MG63 (cell line): ENCODE data around the gene ZNF768. TPM values are rescaled to one million over a fixed set of nuclear protein-coding genes. Genes with fewer than 3 reads are reported as not detected.
"Not testable (repeated sequence)": the region's sequence is repeated elsewhere in the genome, so short reads cannot be mapped to it uniquely, and the experiment has no call there.

Experiments used
- DNase-seq: peaks from one replicate; pipeline ENCODE4 v3.0.0-alpha.2; 2020
- H3K27me3 ChIP-seq: fragments of 250-450 bp; sonication (Bioruptor Pico); 2 replicates; pipeline ENCODE4 v1.5.1; 2020; ENCODE audit warnings: mild to moderate bottlenecking, moderate library complexity
- H3K36me3 ChIP-seq: fragments of 250-450 bp; sonication (Bioruptor Pico); 2 replicates; pipeline ENCODE4 v1.5.1; 2020; ENCODE audit warnings: mild to moderate bottlenecking, moderate library complexity
- H3K4me3 ChIP-seq: fragments of 250-450 bp; sonication (Bioruptor Pico); 2 replicates; pipeline ENCODE4 v1.5.1; 2020; ENCODE audit warnings: mild to moderate bottlenecking, moderate library complexity
- H3K9me3 ChIP-seq: fragments of 250-450 bp; sonication (Bioruptor Pico); 2 replicates; pipeline ENCODE4 v1.5.1; 2020; ENCODE audit warnings: mild to moderate bottlenecking, moderate library complexity
- total RNA-seq: library from RNA; depleted of rRNA; stranded (reverse); fragments of >200 nt; shearing (Covaris generic); gene quantifications from 2 replicates; pipeline ENCODE4 v1.2.3, GENCODE V29; 2014; ENCODE audit warnings: low replicate concordance

The ZNF768 gene
- total RNA-seq, 1 experiment from 2014 or later: 72.9 TPM

GRCh38 chr16:30539000-30539964 lies 12.9 kb upstream of the ZNF768 start:
- DNase-seq: no peak
- peaks cover 5% of the 10 kb centered on the region for H3K36me3 ChIP-seq
- H3K4me3 ChIP-seq: no peak overlapping the region
- no peaks in the 10 kb centered on the region for H3K9me3 ChIP-seq
- no peaks in the 10 kb centered on the region for H3K27me3 ChIP-seq

- H3K9me3 ChIP-seq, H3K27me3 ChIP-seq, H3K4me3 ChIP-seq, DNase-seq: not testable (repeated sequence)
- peaks cover 24% of the 10 kb centered on the region for H3K36me3 ChIP-seq
Measured at GRCh38 chr16:30536391-30537024, 10.1 kb upstream of the ZNF768 start.

DNA sequence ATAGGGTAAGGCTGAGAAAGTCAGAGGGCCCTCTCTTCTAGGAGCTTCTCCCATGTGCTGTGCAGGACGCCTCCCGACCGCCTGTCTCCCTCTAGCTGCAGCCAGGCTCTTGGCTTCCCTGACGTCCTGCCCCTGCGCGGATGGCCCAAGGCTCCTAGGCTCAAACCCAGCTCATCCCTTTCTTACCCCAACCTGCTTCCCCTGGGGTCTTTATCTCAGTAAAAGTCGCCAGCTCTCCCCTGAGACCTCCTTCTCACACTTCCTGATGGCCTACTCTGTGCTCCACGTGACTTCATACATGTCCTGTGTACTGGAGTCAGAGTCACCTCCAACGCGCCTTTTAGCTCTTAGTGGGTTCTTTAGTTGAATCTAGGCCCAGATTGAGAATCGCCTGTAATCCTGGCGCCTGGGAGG lies 9.4 kb upstream of the ZNF768 start:
- no peaks in the 10 kb centered on the region for H3K9me3 ChIP-seq
- H3K36me3 ChIP-seq: peaks cover 31% of the 10 kb centered on the region
- peak overlapping the region; percentile 68 for H3K4me3 ChIP-seq
- H3K27me3 ChIP-seq: no peaks in the 10 kb centered on the region
- peak; percentile 84 for DNase-seq

DNA sequence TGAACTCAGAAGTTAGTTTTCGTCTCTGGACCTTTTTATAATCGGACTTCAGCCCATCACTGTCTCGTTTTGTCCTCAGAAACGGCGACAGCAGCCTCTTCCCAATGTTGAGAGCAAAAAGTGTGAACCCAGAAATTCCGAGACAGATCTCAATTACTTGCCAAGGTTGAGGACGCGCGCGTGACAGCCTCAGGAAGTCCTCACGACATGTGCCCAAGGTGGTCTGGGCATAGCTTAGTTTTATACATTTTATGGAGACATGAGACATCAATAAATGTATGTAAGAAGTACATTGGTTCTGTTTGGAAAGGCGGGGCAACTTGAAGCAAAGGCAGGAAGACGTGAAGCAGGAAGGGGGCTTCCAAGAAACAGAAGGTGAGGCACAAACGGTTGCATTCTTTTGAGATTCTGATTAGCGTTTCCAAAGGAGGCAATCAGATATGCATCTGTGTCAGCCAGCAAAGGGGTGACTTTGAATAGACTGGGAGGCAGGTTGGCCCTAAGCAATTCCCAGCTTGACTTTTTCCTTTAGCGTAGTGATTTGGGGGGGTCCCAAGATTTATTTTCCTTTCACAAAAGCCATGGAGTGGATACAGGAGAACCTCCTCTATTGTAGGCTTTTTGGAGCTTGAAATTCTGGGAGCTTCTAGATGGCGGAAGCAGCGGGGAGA lies 8.9 kb upstream of the ZNF768 start:
- no peak for DNase-seq
- Histone ChIP-seq H3K9me3 (no peaks in the 10 kb centered on the region), H3K4me3 (peak overlapping the region; percentile 68), H3K36me3 (peaks cover 33% of the 10 kb centered on the region), H3K27me3 (no peaks in the 10 kb centered on the region)

DNA sequence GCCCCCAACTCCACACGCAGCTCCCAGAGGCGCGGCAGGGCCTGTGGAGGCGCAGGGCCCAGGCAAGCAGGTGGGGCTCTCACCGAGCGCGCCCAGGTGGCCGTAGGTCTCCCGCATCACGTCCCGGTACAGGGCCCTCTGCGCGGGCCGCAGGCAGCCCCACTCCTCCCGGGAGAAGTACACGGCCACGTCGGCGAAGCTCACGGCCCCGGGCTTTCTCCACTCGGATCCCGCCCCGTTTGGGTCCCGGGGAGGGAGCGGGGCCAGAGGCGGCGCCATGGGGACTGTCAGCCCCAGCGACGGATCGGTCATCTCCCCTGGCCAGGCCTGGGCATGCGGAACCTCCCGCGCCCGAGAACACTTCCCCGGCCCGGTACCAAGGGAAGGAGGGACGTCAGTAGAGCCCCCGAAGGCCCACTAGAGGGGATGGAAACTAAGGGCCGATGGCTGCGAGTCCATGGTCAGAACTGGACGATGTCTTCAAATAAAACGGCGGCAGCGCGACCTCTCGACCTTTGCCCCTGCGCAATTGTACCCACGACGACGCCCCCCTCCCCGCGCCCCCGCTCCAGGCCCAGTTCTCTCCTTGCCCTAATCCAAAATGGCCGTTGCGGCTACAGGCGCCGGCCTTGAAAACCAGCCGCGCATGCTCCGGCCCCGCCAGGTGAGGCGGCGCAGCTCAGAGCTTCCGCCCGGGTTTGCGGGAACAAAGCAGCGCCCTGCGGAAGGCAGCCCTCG lies 8.2 kb upstream of the ZNF768 start, which contains the start of gene ZNF747:
ZNF747 (minus strand) TSS at position 491 of the 738 bp plus-strand sequence; CDS start at position 312, 179 bp downstream.
- H3K36me3 ChIP-seq: peaks cover 33% of the 10 kb centered on the region

GRCh38 chr16:30533748-30534367 lies 7.5 kb upstream of the ZNF768 start:
- H3K9me3 ChIP-seq: no peaks in the 10 kb centered on the region
- H3K36me3 ChIP-seq: peaks cover 33% of the 10 kb centered on the region
- peak; percentile 17 for DNase-seq

More for the DNA sequence above, 8.2 kb upstream of the ZNF768 start, which contains the start of gene ZNF747:
- peak; percentile 92 for DNase-seq
- no peaks in the 10 kb centered on the region for H3K9me3 ChIP-seq
- no peaks in the 10 kb centered on the region for H3K27me3 ChIP-seq
- H3K4me3 ChIP-seq: peak within 1 kb of the TSS; percentile 68

GRCh38 chr16:30533146-30533522 lies 6.8 kb upstream of the ZNF768 start:
- DNase-seq: no peak
- H3K27me3 ChIP-seq: no peaks in the 10 kb centered on the region
- peaks cover 33% of the 10 kb centered on the region for H3K36me3 ChIP-seq
- peak overlapping the region; percentile 68 for H3K4me3 ChIP-seq
- no peaks in the 10 kb centered on the region for H3K9me3 ChIP-seq

More at GRCh38 chr16:30533748-30534367, 7.5 kb upstream of the ZNF768 start:
- peak overlapping the region; percentile 68 for H3K4me3 ChIP-seq
- no peaks in the 10 kb centered on the region for H3K27me3 ChIP-seq

- Histone ChIP-seq H3K27me3 (no peaks in the 10 kb centered on the region), H3K9me3 (no peaks in the 10 kb centered on the region), H3K36me3 (peaks cover 33% of the 10 kb centered on the region), H3K4me3 (no peak overlapping the region)
- no peak for DNase-seq
Measured at GRCh38 chr16:30532285-30533145, 6.1 kb upstream of the ZNF768 start.

- Histone ChIP-seq H3K27me3 (no peaks in the 10 kb centered on the region), H3K9me3 (no peaks in the 10 kb centered on the region), H3K36me3 (peaks cover 32% of the 10 kb centered on the region), H3K4me3 (no peak overlapping the region)
- DNase-seq: no peak
Measured at GRCh38 chr16:30530163-30531037, 4.0 kb upstream of the ZNF768 start.

DNA sequence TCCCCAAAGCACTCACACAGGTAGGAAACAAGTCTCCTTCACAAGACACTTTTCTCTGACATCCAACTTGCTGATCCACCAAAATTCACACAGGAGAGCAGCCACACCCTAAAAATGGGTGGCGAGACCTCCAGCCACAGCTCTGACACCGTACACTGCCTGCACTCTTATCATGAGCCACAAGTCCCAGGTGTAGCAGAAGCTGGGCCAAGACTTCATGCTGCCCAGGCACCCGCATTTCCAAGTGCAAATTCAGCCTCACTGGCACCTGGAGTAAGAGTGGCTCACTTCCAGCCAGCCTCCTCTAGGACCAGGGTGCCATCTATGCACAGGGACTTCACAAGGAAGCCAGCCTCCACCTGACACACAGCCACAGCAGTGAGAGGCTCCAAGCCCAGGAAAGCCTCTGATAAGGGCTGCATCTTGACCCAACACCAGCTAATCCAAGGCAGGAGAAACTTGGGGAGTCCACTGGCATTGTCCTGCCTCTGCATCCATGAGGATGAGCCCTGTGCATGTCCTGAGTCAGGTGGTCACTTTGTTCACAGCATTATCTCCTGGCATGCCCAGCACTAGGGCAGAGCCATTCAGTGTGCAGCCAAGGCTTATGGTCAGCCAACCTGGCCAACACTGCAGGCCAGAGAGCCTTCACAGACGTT lies 2.6 kb upstream of the ZNF768 start:
- H3K36me3 ChIP-seq: peaks cover 45% of the 10 kb centered on the region
- DNase-seq: no peak
- H3K27me3 ChIP-seq: no peaks in the 10 kb centered on the region
- H3K9me3 ChIP-seq: no peaks in the 10 kb centered on the region
- H3K4me3 ChIP-seq: no peak overlapping the region

DNA sequence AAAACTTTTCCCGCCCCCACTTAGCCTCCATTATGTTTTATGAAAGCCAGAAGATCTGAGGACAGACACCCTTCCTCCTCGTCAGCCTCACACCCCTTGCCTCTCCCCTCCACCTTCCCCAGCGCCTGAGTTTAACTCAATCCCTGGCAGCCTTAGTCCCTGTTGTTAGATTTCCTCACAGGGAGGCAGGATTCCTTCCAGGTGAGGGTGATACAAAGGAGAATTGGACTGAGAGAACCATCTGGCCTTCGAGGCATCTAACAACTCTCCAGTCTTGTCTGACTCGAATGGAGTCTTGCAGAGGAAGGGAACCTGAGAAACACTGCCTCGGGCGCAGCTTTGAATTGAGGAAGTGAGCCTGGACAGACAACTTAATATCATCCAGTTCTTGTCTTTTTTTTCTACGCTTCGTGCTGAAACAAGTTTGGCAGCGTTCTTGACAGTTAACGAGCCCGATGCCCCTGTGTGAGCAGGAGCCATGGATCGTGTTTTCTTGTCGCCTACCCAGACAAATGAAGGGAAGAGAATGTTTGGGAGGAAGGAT lies 1.3 kb upstream of the ZNF768 start:
- peak overlapping the region; percentile 95 for H3K4me3 ChIP-seq
- DNase-seq: no peak
- H3K36me3 ChIP-seq: peaks cover 39% of the 10 kb centered on the region
- H3K27me3 ChIP-seq: no peaks in the 10 kb centered on the region
- H3K9me3 ChIP-seq: no peaks in the 10 kb centered on the region

DNA sequence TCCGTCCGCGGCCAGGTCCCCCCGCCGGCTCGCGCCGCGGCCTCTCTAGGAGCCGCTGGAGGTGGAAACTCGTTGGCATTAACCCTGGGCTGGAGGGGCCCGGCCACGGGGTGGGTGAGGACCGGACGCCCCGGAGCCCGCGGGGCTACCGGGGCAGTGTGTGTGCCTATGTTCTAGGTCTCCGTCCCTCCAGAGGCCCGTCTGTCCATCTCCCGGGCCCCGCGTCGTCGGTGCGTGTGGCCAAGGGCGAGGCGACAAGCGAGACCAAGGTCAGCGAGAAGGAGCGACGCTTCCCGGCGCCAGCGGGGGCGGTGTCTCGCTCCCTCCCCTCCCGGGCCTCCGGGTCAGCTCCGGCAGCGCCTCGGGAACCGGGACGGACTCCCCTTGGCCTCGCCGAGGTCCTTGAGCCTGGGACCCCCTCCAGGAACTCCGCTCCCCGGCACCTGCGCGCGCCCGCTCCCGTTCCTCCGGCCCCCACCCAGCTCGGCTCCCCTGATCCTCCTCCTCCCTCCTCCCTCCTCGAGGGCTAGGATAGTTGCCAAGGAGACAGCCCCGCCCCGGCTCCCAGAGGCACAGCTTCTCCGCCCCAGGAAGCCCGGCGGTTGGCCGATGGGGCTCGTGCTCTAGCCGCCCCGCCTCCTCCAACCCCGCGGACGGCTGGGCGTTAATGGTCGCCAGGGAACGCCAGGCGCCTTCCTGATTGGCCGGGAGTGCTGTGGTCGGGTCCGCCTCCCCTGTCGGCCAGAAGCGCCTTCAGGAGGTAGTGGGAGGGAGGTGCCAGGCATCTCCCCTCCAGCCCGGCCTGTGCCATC lies 663 bp upstream of the ZNF768 start:
- Histone ChIP-seq H3K36me3 (peaks cover 33% of the 10 kb centered on the region), H3K9me3 (no peaks in the 10 kb centered on the region), H3K4me3 (peak overlapping the region; percentile 95), H3K27me3 (no peaks in the 10 kb centered on the region)
- peak; percentile 100 for DNase-seq

DNA sequence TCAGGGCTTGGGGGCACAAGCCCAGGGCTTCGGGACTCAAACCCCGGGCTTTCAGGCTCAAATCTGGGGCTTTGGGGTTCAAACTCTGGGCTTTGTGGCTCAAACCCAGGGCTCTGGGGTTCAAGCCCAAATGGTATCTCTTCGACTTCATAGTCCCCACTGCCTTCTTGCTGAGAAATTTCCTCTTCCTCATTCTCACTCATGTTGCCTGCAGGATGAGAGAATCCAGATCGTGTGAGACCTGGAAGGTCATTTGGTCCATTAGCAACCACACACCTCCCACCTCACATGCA lies 576 bp downstream of the ZNF768 start:
- no peak for DNase-seq
- peak overlapping the region; percentile 95 for H3K4me3 ChIP-seq

More for the DNA sequence above, 576 bp downstream of the ZNF768 start:
- Histone ChIP-seq H3K36me3 (peaks cover 20% of the 10 kb centered on the region), H3K9me3 (no peaks in the 10 kb centered on the region), H3K27me3 (no peaks in the 10 kb centered on the region)
